DOHH2 (cell line): ENCODE data around the gene HPCA.

Experiments
- EZH2phosphoT487 ChIP-seq: fragments of 200-600 bp; sonication (generic); IDR thresholded peaks from 2 replicates; pipeline ENCODE4 v1.6.1; 2017; ENCODE audit warnings: borderline replicate concordance, mild to moderate bottlenecking, antibody characterized with exemption, low read length, moderate library complexity, mixed read lengths
- TF ChIP-seq, protein P1 (sequence below): fragments of 200-600 bp; sonication (generic); IDR thresholded peaks from one replicate; pipeline ENCODE4 v1.5.1; 2014; ENCODE audit warnings: antibody characterized with exemption, mild to moderate bottlenecking, low read depth, low read length; ENCODE audit not compliant: poor library complexity, severe bottlenecking

DNA sequence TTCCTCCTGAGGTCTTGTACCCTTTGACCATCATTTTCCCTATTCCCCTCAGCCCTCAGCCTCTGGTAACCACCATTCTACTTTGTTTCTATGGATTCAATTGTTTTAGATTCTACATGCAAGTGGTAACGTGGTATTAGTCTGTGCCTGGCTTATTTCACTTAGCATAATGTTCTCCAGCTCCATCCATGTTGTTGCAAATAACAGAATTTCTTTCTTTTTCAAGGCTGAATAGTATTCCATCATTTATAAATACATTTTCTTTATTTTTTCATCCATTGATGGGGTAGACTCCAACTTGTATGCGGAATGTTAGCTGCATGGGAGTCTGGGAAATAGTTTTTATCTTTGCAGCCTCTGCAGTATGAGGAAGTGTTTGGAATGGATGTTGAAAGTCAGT lies 41.1 kb downstream of the HPCA start:
- TF ChIP-seq, protein P1, sequence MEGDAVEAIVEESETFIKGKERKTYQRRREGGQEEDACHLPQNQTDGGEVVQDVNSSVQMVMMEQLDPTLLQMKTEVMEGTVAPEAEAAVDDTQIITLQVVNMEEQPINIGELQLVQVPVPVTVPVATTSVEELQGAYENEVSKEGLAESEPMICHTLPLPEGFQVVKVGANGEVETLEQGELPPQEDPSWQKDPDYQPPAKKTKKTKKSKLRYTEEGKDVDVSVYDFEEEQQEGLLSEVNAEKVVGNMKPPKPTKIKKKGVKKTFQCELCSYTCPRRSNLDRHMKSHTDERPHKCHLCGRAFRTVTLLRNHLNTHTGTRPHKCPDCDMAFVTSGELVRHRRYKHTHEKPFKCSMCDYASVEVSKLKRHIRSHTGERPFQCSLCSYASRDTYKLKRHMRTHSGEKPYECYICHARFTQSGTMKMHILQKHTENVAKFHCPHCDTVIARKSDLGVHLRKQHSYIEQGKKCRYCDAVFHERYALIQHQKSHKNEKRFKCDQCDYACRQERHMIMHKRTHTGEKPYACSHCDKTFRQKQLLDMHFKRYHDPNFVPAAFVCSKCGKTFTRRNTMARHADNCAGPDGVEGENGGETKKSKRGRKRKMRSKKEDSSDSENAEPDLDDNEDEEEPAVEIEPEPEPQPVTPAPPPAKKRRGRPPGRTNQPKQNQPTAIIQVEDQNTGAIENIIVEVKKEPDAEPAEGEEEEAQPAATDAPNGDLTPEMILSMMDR: no peak
- TF ChIP-seq EZH2phosphoT487: no peak
